IPS-11a (cell line): ENCODE data around the gene CHKA.

Experiments used
- H3K4me3 ChIP-seq: one replicate; pipeline ENCODE4 v1.5.1; 2013; ENCODE audit warnings: low read depth, low read length, control low read depth

Gene CHKA

DNA sequence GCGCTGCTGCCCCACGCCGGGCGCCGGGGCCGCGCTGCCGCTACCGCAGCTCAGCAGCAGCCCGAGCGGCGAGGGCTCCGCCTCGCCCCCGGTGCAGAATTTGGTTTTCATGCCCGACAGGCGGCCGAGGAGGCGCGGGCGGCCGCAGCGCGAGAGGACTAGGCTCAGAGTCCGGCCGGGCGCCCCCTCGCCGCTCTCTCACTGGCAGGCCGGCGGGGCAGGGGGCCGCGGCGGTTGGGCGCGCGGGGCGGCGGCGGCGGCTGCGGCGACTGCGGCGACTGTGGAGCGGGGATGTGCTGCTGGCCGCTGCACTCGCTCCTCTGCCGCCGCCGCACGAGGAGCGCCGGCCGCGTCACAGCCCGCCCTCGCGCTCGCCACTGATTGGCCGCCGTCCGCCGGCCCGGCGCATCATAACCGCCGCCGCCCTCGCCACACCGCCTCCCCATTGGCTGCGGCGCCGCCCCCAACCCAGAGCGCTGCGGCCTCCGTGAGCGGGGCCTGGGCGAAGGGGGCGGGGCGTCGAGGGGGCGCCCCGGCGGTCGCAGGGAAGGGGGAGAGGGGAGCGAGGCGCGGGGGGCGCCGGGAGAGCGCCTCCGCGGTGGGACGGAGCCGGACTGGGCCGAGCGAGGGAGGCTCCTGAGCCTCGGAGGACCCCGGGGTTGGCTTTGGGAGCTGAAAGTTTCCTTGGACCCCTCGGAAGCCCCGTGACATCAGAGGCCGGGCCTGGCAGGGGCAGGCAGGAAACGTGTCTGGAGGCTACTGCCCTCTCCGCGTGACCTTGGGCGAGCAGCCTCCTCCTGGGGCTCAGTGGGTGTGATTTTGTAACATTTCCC is at the start of gene CHKA:
TSS of gene CHKA (minus strand) at position 322 of the 833 bp plus-strand sequence. CDS start at position 111, 211 bp downstream.
- H3K4me3 ChIP-seq = peak within 1 kb of the TSS; percentile 95

DNA sequence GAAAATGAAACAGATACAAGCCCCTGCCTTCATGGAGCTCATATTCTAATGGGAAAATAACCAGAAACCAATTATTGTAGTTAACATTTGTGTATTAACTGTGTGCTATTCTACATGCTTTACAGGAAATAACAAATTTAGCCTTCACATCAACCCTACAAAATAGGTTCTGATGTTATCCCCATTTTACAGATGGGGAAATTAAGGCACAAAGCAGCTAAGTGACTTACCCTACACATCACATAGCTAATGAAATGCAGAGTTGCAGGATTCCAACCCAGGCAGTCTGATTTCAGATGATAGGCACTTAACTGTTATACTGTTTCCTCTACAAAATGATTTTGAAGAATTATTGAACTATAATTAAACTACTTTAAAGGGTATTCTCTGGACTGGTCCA is 48.3 kb upstream of the CHKA start:
- H3K4me3 ChIP-seq = no peak overlapping the region

DNA sequence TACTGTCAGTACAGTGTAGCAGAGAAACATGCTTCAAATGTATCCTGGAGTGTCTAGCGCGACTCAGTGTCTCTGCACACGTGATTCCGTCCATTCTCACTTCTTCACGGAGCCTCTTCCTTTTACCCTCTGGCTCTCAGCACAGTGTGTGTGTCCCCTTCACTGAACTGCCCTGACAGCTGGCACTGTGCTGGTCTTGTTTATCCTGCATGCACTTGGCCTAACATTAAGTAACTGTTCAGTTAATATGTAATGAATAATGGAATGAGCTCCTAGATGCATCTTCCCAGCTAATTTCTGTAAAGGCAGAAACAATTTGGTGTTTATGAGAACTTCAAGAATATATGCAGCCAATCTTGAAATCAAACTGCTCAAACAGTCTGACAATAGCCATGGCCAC is 47.5 kb upstream of the CHKA start:
- H3K4me3 ChIP-seq = no peak overlapping the region

DNA sequence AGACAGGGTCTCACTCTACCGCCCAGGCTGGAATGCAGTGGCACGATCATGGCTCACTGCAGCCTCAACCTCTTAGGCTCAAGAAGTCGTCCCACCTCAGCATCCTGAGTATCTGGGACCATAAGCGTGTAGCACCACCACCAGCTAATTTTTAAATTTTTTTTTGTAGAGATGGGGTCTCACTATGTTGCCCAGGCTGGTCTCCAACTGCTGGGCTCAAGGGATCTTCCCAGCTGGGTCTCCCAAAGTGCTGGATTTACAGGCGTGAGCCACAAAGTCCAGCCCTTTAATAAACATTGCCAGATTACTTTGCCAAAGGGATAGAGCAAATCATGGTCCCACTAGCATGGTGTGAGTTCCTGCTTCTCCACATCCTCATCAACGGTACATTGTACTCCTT is 46.3 kb upstream of the CHKA start:
- no peak overlapping the region for H3K4me3 ChIP-seq

DNA sequence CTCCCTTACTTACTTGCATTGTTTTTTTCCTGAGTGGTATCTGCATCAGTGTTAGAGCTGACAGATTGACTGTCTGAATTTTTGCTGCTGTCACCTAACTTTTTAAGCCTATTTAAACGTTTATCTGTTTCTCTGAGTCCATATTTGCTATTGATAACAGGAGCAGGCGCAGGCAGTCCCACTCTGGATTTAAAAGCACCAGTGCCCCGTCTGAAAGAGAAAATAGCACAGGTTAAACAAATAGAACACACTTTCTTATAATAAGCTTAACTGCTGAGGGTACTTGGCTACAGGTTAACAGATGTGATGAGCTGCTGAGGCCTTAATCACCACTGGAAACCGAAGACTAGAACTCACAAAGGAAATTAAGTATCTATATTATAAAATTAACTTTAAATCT is 45.8 kb upstream of the CHKA start:
- H3K4me3 ChIP-seq = no peak overlapping the region

DNA sequence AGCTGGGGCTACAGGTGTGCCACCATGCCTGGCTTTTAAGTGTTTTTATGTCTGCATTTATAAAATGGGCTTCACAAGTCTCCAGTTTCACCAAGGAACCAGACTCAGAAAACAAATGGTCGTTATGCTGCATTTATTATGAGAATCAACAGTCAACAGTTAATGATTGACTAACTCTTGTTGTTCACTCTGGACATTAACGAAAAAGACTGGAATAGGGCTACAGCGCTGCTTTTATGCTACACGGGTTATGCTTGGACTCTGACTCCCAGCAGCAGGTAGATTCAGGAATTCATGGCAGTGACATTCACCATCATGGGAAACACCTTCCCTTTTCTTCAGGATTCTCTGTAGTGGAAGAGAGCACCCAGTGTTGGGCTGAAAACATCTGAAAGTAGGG is 44.4 kb upstream of the CHKA start:
- H3K4me3 ChIP-seq = no peak overlapping the region

DNA sequence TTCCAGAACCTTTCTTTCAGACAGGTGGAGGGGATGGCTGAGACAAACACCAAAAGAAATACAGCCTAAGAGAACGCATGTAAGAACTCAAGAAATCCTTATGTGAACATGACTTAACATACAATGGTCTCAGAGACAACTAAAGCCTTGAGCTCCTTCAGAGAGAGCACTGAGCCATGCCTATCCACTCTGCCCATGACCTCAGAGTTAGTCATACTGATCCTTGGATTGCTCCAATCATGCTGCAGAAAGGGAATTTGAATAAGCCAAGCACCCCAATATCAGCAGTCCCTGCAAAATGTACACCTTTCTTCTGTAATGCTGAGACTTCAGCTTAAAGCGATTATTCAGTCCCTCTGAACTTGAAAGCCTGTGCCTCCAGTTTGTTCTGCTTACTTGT is 43.2 kb upstream of the CHKA start:
- no peak overlapping the region for H3K4me3 ChIP-seq

DNA sequence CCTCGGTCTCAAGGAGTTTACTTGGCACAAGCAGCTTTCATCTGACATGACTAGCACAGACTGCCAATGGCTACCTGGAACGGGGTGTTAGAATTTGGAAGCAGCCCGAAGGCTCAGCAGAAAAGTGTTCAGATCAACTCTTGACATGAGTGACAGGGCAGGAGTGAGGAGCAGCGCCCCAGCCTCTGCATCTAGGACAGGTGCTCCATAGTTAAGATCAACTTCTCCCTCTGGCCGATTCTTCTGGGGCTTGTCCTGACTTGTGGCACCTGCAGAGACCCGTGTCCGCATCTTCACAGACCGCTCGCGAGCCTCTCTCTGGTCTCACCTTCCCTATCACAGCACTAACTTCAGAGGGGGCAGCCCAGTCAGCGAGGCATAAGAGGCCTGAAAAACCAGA is 42.5 kb upstream of the CHKA start:
- no peak overlapping the region for H3K4me3 ChIP-seq

DNA sequence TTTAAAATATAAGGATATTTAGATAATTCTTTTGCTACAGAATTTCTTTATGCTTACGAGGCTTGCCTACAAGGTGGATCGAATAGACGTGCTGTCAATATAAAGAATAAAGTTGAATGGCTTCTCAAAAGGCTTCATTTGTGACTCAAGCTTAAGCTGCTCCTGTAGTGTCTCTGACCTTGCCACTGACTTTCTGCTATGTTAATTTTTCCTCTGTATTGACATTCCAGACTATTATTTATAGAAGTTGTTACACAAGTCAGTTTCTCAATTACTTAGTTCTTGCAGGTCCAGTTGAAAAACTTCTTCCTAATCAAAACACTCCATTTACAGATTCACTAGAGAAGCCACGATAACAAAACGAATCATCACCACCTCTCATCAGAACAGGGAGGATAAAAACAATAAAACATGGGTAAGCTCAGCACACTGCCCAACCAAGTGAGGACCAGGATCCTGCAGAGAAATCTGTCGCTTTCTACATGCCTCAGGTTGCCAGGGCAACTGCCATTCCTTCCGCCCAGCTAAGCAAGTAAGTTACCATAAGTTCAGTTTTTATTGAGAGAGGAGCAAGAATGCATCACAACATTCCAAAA is 39.0 kb upstream of the CHKA start:
- no peak overlapping the region for H3K4me3 ChIP-seq

DNA sequence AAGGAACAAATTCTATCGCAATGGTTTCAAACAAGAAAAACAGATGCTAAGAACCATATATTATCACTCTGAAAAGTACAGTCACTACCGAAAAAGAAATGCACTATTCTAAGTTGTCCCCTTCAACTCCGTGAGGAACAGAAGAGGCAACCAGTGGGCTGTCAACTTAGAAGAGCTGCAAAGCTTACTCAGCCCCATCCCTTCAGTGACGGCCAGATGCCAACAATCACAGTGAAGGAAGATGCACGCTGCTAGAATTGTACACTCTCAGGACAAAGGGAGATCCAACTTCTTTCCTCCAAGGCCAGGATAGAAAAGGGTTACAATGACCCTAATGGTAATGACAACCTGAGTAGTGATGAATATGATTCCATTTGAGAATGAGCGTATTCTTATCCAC is 38.5 kb upstream of the CHKA start:
- H3K4me3 ChIP-seq = no peak overlapping the region

DNA sequence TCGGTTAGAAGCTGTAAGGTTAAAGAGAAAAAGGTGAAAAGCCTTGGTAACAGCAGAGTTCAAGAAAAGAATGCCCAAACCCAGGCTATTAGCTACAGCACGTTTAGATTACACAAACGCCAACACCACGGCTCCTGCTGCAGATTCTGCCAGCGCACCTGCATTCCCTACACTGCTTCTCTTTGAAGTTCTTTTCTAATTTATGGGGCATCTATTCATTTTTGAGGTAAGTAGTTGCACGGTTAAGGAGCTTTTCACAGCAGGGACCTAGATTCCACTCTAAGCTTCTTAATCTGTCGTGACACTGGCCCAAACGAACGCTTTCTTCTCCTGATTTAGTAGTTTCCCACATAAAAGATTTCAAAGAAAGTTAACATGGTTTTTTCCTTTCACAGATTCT is 38.0 kb upstream of the CHKA start:
- no peak overlapping the region for H3K4me3 ChIP-seq

DNA sequence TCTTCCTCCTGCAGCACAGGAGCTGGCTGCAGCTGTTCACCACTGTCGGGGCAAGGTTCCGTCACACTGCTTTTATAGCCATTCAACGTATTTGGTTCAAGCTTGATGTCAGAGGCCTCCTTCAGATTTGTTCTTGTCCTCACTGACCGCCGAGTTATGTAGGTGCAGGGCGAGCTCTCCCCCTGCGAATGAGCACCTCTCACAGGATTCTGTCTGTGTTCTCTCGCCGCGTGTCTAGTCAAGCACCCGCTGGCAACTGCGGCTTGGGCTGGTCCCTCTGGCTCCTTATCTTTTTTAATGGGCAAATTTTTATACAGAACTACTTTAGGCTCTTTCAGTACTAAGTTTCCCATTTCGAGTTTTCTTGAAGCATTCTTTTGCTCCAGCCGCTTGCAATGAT is 37.4 kb upstream of the CHKA start:
- no peak overlapping the region for H3K4me3 ChIP-seq

DNA sequence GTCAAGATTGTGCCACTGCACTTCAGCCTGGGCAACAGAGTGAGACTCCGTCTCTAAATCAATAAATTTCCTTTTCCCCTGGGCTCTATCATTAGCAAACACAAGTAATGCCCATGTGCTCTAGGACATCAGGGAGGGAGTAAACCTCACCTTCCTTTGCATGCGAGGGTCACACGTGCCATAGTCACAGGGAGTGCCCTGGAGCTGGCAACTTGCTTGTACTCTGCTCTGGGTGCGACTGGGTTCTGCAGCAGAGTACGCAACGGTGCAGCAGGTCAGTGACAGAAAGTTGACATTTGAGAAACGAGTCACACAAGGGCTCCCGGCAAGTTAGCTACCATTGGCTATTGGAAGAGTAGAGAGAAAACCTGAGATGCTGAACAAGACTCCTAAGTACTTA is 32.6 kb upstream of the CHKA start:
- no peak overlapping the region for H3K4me3 ChIP-seq

DNA sequence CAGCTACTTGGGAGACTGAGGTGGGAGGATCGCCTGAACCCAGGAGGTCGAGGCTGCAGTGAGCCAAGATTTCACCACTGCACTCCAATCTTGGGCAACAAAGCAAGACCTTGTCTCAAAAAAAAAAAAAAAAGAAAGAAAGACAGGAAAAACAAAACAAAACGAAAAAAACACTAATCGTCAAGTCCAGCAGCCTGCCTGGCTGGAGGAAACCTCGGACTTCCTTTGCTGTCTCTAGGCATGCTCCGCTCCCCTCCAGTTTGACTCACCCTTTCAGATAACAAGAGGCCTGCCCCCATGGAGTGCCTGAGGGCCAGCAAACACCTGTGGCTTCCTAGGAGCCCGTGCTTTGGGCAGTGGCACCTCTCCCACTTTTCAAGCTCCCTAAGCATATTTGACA is 28.8 kb upstream of the CHKA start:
- no peak overlapping the region for H3K4me3 ChIP-seq

DNA sequence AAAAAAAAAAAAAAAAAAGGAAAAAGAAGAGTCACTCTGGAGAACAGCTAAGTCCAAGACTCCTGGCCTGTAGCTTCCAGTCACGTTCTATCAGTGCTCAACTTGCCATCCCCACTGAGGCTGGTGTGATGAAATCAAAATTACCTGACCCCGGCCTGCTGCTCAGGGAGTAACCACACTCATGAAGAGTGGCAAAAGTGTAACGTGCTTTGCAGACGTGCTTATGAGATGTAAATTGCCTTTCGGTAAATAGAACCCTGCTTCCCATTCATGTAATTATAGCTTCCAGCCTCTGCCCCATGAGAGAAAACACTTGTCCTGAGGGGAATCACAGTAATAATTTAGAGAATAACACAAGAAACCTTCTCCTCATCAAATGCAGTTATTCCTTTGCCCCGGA is 28.2 kb upstream of the CHKA start:
- no peak overlapping the region for H3K4me3 ChIP-seq

DNA sequence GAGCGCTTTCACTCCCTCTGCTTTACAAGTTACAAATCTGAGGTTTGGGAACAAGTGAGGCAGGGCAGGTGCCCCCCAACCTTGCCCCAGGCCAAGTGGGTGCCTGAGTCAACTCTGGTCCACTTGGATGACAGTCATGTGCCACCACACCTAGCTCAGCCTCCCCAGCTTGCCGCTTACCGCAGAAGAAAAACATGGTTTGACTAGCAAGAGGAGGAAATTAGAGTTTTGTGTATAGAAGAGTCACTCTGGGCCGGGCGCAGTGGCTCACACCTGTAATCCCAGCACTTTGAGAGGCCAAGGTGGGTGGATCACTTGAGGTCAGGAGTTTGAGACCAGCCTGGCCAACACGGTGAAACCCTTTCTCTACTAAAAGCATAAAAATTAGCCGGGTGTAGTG is 27.7 kb upstream of the CHKA start:
- no peak overlapping the region for H3K4me3 ChIP-seq

DNA sequence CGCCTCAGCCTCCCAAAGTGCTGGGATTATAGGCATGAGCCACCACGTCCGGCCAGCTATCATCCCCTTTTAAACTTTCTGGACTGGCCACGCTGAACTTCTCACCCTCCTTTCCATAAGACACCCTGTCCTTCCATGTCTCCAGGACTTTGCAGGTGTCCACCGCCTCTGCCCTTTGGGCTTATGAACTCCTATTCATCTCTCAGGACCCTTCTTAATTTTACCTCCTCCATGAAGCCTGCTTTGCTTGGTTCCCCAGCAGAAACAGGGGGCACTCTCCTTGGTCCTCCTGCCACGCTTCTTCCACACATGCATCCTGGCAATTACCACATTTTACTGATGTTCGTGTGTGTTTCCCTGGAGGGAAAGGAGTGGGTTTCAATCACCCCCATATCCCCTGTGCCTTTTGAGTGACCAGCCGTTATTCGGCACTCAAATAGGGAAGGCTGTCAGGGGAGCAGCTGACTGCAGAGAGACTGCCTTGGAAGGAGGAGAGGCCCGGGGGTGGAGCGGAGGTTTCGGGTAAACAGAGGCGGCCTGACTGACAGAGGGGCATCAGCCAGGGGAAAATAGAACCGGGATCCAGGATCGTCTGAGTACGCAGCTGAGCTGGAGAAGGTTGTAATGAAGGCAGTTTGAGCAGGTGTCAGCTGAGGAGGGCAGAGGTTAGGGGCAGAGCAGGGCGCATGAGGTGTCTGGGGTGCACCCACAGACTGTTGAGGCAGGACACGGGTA is 27.1 kb upstream of the CHKA start:
- no peak overlapping the region for H3K4me3 ChIP-seq

DNA sequence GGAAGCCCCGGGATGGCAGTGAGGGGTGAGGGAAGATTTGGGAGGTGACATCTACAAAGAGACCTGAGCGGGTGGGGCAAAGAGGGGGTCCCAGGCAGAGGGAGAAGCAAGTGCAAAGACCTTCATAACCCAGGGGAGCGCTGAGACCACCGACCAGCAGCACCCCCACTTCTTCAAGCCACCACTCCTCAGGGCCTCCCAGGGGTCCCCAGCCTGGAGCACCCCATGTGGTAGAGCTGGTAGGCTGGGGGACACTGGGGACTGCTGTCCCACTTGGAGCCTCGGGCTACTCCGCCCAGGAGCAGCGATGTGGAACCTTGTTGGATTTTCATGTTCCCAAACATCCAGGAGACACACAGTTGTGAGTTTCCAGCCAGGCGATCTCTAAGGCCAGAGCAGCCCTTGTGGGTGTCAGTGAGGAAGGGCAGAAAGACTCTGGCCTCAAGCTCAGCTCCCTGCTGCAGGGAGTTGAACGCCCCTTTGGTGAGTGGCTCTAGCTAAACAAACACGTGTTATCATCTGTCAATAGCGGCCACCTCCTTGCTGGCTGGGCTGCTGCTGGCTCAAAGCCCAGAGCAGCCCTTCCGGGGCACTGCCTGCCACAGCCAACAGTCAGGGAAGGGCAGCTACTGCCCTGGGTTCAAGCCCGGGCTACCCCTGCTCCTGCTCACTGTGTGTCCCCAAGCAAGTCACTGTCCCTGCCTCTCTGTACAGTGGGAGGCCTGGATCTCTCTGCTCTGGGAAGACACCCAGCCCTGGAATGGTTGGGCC is 25.7 kb upstream of the CHKA start:
- H3K4me3 ChIP-seq = no peak overlapping the region

DNA sequence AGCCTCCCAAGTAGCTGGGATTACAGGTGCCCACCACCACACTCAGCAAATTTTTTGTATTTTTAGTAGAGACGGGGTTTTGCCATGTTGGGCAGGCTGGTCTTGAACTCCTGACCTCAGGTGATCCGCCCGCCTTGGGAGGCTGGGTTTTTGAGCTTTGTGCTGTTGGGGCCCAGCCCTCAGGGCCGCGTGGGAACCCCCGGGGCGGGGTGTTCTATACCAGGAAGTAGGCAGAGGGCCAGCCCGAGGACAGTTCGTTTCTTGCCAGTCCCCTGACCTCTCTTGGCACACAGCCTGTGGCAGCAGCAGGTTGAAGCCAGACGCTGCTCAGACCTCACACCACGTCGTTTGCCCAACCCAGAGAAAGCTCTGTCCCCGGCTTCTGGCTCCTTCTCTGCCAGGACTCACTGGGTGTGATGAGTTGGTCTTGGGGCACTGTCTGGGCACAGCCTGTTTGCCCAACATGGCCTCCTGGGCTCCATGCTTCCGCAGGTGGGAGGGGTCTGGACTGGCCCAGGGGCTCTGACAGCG is 24.9 kb upstream of the CHKA start:
- no peak overlapping the region for H3K4me3 ChIP-seq

DNA sequence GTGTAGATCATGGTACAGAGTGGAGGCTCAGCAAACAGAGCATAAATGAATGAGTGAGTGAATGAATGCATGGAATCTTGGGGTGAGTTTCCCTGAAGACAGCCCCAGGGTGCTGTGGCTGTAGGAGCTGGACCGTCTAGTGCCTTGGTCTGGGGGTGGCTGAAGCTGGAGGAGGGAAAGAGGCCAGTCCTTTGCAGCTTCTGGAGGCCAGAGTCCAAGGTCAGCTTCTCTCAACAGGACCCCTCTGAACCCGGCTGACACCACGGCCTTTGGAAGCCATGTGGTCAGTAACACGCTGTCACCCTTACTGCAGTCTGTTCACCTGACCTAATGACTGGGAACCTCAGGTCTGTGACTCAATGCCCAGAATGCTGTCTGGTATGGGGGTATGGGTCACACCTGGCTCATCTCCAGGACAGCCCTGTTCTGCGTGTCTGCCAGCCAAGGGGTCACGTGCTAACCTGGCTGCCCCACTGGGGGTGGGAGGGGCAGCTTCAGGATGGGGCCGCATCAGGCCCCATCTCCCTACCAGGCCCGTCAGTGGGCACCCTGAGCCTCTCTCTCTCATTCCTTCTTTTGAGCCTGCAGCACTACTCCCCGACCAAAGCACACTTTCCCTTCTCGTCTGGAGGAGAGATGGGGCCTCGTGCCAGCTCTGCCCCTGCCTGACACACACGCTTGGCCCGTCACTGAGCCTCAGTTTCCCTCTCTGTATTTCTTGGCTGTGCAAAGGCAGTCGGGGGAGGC is 24.1 kb upstream of the CHKA start:
- H3K4me3 ChIP-seq = no peak overlapping the region
